ENCODE measurements around the gene PRKG1.

DNA sequence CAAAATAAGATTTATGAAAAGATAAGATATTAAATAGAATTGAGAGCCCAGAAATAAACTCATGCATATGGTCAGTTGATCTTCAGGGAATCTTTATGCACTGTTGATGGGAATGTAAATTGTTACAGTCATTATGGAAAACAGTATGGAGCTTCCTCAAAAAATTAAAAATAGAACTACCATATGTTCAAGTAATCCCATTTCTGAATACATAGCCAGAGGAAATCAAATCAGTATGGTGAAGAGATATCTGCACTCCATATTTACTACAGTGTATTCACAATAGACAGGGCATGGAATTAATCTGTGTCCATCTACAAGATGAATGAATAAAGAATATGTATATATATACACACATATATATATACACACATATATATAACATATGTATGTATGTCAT, 747.5 kb downstream of the PRKG1 start:
- TF ChIP-seq, protein P1, sequence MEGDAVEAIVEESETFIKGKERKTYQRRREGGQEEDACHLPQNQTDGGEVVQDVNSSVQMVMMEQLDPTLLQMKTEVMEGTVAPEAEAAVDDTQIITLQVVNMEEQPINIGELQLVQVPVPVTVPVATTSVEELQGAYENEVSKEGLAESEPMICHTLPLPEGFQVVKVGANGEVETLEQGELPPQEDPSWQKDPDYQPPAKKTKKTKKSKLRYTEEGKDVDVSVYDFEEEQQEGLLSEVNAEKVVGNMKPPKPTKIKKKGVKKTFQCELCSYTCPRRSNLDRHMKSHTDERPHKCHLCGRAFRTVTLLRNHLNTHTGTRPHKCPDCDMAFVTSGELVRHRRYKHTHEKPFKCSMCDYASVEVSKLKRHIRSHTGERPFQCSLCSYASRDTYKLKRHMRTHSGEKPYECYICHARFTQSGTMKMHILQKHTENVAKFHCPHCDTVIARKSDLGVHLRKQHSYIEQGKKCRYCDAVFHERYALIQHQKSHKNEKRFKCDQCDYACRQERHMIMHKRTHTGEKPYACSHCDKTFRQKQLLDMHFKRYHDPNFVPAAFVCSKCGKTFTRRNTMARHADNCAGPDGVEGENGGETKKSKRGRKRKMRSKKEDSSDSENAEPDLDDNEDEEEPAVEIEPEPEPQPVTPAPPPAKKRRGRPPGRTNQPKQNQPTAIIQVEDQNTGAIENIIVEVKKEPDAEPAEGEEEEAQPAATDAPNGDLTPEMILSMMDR (IDR thresholded peaks at IDR 0.05): no peak
- TF ChIP-seq POLR2AphosphoS5 (IDR thresholded peaks at IDR 0.05; ENCODE audit: insufficient read depth in 1 of 2, low read depth in 1 of 2) (no peak), POLR2A (IDR thresholded peaks at IDR 0.05) (no peak)
